Upper lobe of left lung (tissue), 6 donors: ENCODE data around the gene VWA7. TPM values are rescaled to one million over a fixed set of nuclear protein-coding genes. Genes with fewer than 3 reads are reported as not detected.

Experiments used
- ATAC-seq, 2 donors: fragments of 200-7000 bp; cut with Tn5 transposase; one replicate each; pipeline ENCODE4 v1.9.1; 2022; ENCODE audit warnings: mild to moderate bottlenecking in 2 of 2, moderate library complexity in 2 of 2; ENCODE audit not compliant: low FRiP score in 2 of 2
- DNase-seq, 2 donors: peaks; one replicate each; pipeline ENCODE4 v3.0.0-alpha.2; 2019 to 2020
- H3K27ac ChIP-seq, 4 donors: fragments of 200-600 bp; sonication (generic); one replicate each; pipeline ENCODE4 v1.5.1; 2016 to 2019
- H3K27me3 ChIP-seq, 4 donors: fragments of 200-600 bp; sonication (generic); one replicate each; pipeline ENCODE4 v1.5.1; 2017 to 2019
- H3K36me3 ChIP-seq, 4 donors: fragments of 200-600 bp; sonication (generic); one replicate each; pipeline ENCODE4 v1.5.1; 2016 to 2019
- H3K4me1 ChIP-seq, 4 donors: fragments of 200-600 bp; sonication (generic); one replicate each; pipeline ENCODE4 v1.5.1; 2018 to 2019
- H3K4me3 ChIP-seq, 4 donors: fragments of 200-600 bp; sonication (generic); one replicate each; pipeline ENCODE4 v1.5.1; 2017 to 2019; ENCODE audit warnings: mild to moderate bottlenecking in 2 of 4, moderate library complexity in 1 of 4
- H3K9me3 ChIP-seq, 4 donors: fragments of 200-600 bp; sonication (generic); one replicate each; pipeline ENCODE4 v1.5.1; 2018 to 2019
- CTCF ChIP-seq, 6 experiments: fragments of 450-650 bp in 4 of 6; fragments of 200-600 bp in 2 of 6; sonication (generic) in 2 of 6; IDR thresholded peaks; one replicate each; pipeline ENCODE4 v1.5.1; 2016 to 2019; ENCODE audit warnings: antibody characterized with exemption in 6 of 6
- EP300 ChIP-seq, 4 donors: sonication (generic); formaldehyde crosslinking; IDR thresholded peaks; one replicate each; pipeline ENCODE4 v1.5.1; 2017; ENCODE audit warnings: antibody characterized with exemption in 4 of 4, control low read depth in 2 of 4
- POLR2A ChIP-seq, 4 donors: fragments of 450-650 bp; IDR thresholded peaks; one replicate each; pipeline ENCODE4 v1.5.1; 2016 to 2017; ENCODE audit warnings: antibody characterized with exemption in 4 of 4, mild to moderate bottlenecking in 2 of 4
- POLR2AphosphoS5 ChIP-seq, 2 donors: sonication (generic); formaldehyde crosslinking; IDR thresholded peaks; one replicate each; pipeline ENCODE4 v1.5.1; 2017; ENCODE audit warnings: antibody characterized with exemption in 2 of 2
- WGBS, 2 donors: methylation state at CpG; one replicate each; pipeline ENCODE4 v1.1.5; 2017 to 2018; 5-methylcytosine and 5-hydroxymethylcytosine counted together
- total RNA-seq, 6 donors: library from RNA; depleted of rRNA in 4 of 6; stranded (reverse); fragments of >200 nt in 4 of 6; gene quantifications; one replicate each; pipeline versions ENCODE4 v1.1.0 to v1.2.1, GENCODE V29; 2016 to 2021
- donor health status: DM: no; HTN: no; CAD: no; lungs with moderate emphysema.
- donor health status: DM: no; HTN: yes; CAD: no; lungs with severe emphysema.

The VWA7 gene
- total RNA-seq, 6 donors from 2014 or later: 4.0 to 7.4 (median 6.6) TPM

- 73 to 88% methylated on average over 2 of the region's 2 CpGs for WGBS, 2 donors
- peaks cover 0 to 6% (median 4%) of the 10 kb centered on the region in 4 donors for H3K4me1 ChIP-seq
- H3K27me3 ChIP-seq: no peaks in the 10 kb centered on the region
- H3K27ac ChIP-seq: no peak overlapping the region
- H3K9me3 ChIP-seq: no peaks in the 10 kb centered on the region
- no peak for ATAC-seq
- no peak for TF ChIP-seq CTCF (IDR thresholded peaks at IDR 0.05)
- TF ChIP-seq POLR2A (IDR thresholded peaks at IDR 0.05): no peak
- TF ChIP-seq POLR2AphosphoS5 (IDR thresholded peaks at IDR 0.05): no peak
- TF ChIP-seq EP300 (IDR thresholded peaks at IDR 0.05): no peak
- no peak overlapping the region for H3K4me3 ChIP-seq
- DNase-seq: no peak
- H3K36me3 ChIP-seq: no peaks in the 10 kb centered on the region
Observed at GRCh38 chr6:31770860-31771259, 6.3 kb downstream of the VWA7 start.

- no peak overlapping the region for H3K27ac ChIP-seq
- TF ChIP-seq POLR2AphosphoS5 (IDR thresholded peaks at IDR 0.05) (no peak), POLR2A (IDR thresholded peaks at IDR 0.05) (no peak), EP300 (IDR thresholded peaks at IDR 0.05) (no peak), CTCF (IDR thresholded peaks at IDR 0.05) (peak; percentile 78 to 91 (median 86))
- WGBS, 2 donors: 52% methylated on average over 12 of the region's 12 CpGs
- H3K9me3 ChIP-seq: no peaks in the 10 kb centered on the region
- DNase-seq (peak in 1 of 2 donors; percentile 90), ATAC-seq (peak; percentile 83 to 88)
- peaks cover 0 to 6% (median 4%) of the 10 kb centered on the region in 4 donors for H3K4me1 ChIP-seq
- no peaks in the 10 kb centered on the region for H3K36me3 ChIP-seq
- no peaks in the 10 kb centered on the region for H3K27me3 ChIP-seq
- no peak overlapping the region for H3K4me3 ChIP-seq
Observed at GRCh38 chr6:31769684-31770371, 7.3 kb downstream of the VWA7 start.

- Histone ChIP-seq H3K27me3 (no peaks in the 10 kb centered on the region), H3K9me3 (no peaks in the 10 kb centered on the region), H3K4me3 (no peak overlapping the region), H3K27ac (peak overlapping the region in 1 of 4 donors; percentile 60), H3K4me1 (peaks cover 2 to 6% (median 4%) of the 10 kb centered on the region in 4 donors), H3K36me3 (no peaks in the 10 kb centered on the region)
- WGBS, 2 donors: 79 to 83% methylated on average over 18 of the region's 18 CpGs
- TF ChIP-seq CTCF (IDR thresholded peaks at IDR 0.05): no peak
- no peak for TF ChIP-seq POLR2AphosphoS5 (IDR thresholded peaks at IDR 0.05)
- no peak for TF ChIP-seq EP300 (IDR thresholded peaks at IDR 0.05)
- no peak for DNase-seq
- peak in 1 of 2 donors; percentile 50 for ATAC-seq
Observed at GRCh38 chr6:31768363-31769257, 8.5 kb downstream of the VWA7 start.

GRCh38 chr6:31767096-31767645 is 10.0 kb downstream of the VWA7 start:
- 81 to 83% methylated on average over 6 of the region's 6 CpGs for WGBS, 2 donors
- no peak overlapping the region for H3K4me3 ChIP-seq
- no peak for TF ChIP-seq CTCF (IDR thresholded peaks at IDR 0.05)
- no peak for TF ChIP-seq POLR2A (IDR thresholded peaks at IDR 0.05)
- TF ChIP-seq POLR2AphosphoS5 (IDR thresholded peaks at IDR 0.05): no peak
- no peak for TF ChIP-seq EP300 (IDR thresholded peaks at IDR 0.05)
- no peaks in the 10 kb centered on the region for H3K27me3 ChIP-seq
- no peaks in the 10 kb centered on the region for H3K9me3 ChIP-seq
- no peaks in the 10 kb centered on the region for H3K36me3 ChIP-seq
- DNase-seq (no peak), ATAC-seq (no peak)
- H3K4me1 ChIP-seq: peaks cover 0 to 9% (median 7%) of the 10 kb centered on the region in 4 donors
- no peak overlapping the region for H3K27ac ChIP-seq
